Thyroid gland (tissue), 4 donors: ENCODE results near the gene ADAMTSL1.

Source experiments
- POLR2A ChIP-seq, 2 donors: fragments of 450-650 bp; IDR thresholded peaks; one replicate each; pipeline ENCODE4 v1.6.1; 2017; ENCODE audit warnings: antibody characterized with exemption in 2 of 2, mild to moderate bottlenecking in 2 of 2, moderate library complexity in 1 of 2
- TF ChIP-seq, protein P1 (sequence below), 6 experiments: fragments of 200-600 bp in 3 of 6; fragments of 450-650 bp in 3 of 6; sonication (generic) in 3 of 6; IDR thresholded peaks; one replicate each; pipeline ENCODE4 v1.5.1; 2016 to 2019; ENCODE audit warnings: antibody characterized with exemption in 6 of 6, mild to moderate bottlenecking in 2 of 6, inconsistent platforms in 1 of 6, moderate library complexity in 1 of 6

DNA sequence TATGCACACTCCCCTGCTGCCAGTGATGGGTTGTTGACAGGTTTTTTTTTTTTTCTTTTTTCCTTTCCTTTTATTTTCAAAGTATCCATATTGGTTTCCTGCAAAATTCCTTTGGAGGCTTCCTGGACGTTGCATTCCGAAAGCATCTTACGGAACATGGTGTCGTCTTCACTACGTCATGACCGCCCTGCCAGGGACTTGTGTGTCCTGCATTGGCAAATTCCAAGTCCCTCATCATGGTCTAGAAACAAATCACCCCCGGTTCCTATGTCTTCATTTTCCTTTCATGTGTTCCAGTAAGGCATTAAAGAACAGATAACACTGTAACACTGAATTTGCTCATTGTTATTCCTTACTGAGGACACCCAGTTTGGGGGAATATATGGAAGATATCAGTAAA lies 35.0 kb upstream of the ADAMTSL1 start:
- TF ChIP-seq POLR2A (IDR thresholded peaks at IDR 0.05), result no peak
- TF ChIP-seq, protein P1, sequence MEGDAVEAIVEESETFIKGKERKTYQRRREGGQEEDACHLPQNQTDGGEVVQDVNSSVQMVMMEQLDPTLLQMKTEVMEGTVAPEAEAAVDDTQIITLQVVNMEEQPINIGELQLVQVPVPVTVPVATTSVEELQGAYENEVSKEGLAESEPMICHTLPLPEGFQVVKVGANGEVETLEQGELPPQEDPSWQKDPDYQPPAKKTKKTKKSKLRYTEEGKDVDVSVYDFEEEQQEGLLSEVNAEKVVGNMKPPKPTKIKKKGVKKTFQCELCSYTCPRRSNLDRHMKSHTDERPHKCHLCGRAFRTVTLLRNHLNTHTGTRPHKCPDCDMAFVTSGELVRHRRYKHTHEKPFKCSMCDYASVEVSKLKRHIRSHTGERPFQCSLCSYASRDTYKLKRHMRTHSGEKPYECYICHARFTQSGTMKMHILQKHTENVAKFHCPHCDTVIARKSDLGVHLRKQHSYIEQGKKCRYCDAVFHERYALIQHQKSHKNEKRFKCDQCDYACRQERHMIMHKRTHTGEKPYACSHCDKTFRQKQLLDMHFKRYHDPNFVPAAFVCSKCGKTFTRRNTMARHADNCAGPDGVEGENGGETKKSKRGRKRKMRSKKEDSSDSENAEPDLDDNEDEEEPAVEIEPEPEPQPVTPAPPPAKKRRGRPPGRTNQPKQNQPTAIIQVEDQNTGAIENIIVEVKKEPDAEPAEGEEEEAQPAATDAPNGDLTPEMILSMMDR (IDR thresholded peaks at IDR 0.05), result no peak
